SK-N-SH (cell line): ENCODE results near the gene ASB5. TPM values are rescaled to one million over a fixed set of nuclear protein-coding genes. Genes with fewer than 3 reads are reported as not detected.

Experiments used
- CTCF ChIA-PET: fragments of 300-600, 350-600 bp; formaldehyde crosslinking; extraction: SDS; loops from one replicate; lab custom pipeline; 2021; lab: Yijun Ruan, JAX
- POLR2A ChIA-PET: fragments of 350-600 bp; sonication (Branson Sonifier 250); formaldehyde crosslinking; extraction: SDS; loops from one replicate; lab custom pipeline; 2020; ENCODE audit warnings: antibody characterized with exemption, inconsistent platforms; lab: Yijun Ruan, JAX
- DNase-seq: peaks from one replicate; pipeline ENCODE4 v3.0.0; 2012
- H2AFZ ChIP-seq: fragments of 200-600 bp; sonication (generic); 2 replicates; pipeline ENCODE4 v1.8.1; 2016; ENCODE audit warnings: antibody characterized with exemption, mild to moderate bottlenecking, low read depth
- H3F3A ChIP-seq: fragments of 200-600 bp; sonication (generic); replicated peaks from 2 replicates; pipeline ENCODE3; 2016; ENCODE audit warnings: antibody characterized with exemption, mild to moderate bottlenecking; ENCODE audit not compliant: insufficient read depth
- H3K27ac ChIP-seq, 2 experiments: fragments of 200-500 bp in 1 of 2; fragments of 200-600 bp in 1 of 2; sonication (Bioruptor generic) in 1 of 2; sonication (generic), shearing (Covaris generic) in 1 of 2; 2 replicates each; pipeline versions ENCODE4 v1.5.1 to v1.6.1; 2014 to 2016; ENCODE audit warnings: low read depth in 2 of 2, inconsistent platforms in 1 of 2, low read length in 1 of 2, mild to moderate bottlenecking in 1 of 2, mixed read lengths in 1 of 2
- H3K27me3 ChIP-seq: fragments of 200-600 bp; sonication (generic), shearing (Covaris generic); 2 replicates; pipeline ENCODE4 v1.6.1; 2016; ENCODE audit warnings: mixed run types; ENCODE audit not compliant: insufficient read depth
- H3K36me3 ChIP-seq, 2 experiments: fragments of 200-500 bp in 1 of 2; fragments of 200-600 bp in 1 of 2; sonication (Bioruptor generic) in 1 of 2; sonication (generic) in 1 of 2; replicated peaks in 1 of 2; 2 replicates each; pipeline versions ENCODE3 to v1.5.1; 2014 to 2016; ENCODE audit warnings: low read length in 1 of 2, mild to moderate bottlenecking in 1 of 2; ENCODE audit not compliant: insufficient read depth in 2 of 2, control insufficient read depth in 1 of 2
- H3K4me1 ChIP-seq, 2 experiments: fragments of 200-500 bp in 1 of 2; fragments of 200-600 bp in 1 of 2; sonication (Bioruptor generic) in 1 of 2; sonication (generic), shearing (Covaris generic) in 1 of 2; 2 replicates each; pipeline versions ENCODE4 v1.5.1 to v1.6.1; 2014 to 2016; ENCODE audit warnings: low read depth in 1 of 2, low read length in 1 of 2, mixed run types in 1 of 2; ENCODE audit not compliant: insufficient read depth in 2 of 2, control insufficient read depth in 1 of 2
- H3K4me2 ChIP-seq: fragments of 200-600 bp; sonication (generic), shearing (Covaris generic); 2 replicates; pipeline ENCODE4 v1.6.1; 2017; ENCODE audit warnings: mixed run types
- H3K4me3 ChIP-seq, 2 experiments: fragments of 200-500 bp in 1 of 2; fragments of 200-600 bp in 1 of 2; sonication (Bioruptor generic) in 1 of 2; sonication (generic), shearing (Covaris generic) in 1 of 2; 2 replicates each; pipeline versions ENCODE4 v1.5.1 to v1.8.1; 2014 to 2016; ENCODE audit warnings: low read depth in 2 of 2, inconsistent platforms in 1 of 2, low read length in 1 of 2, mild to moderate bottlenecking in 1 of 2, mixed read lengths in 1 of 2, moderate library complexity in 1 of 2
- H3K79me2 ChIP-seq: fragments of 200-600 bp; sonication (generic); 2 replicates; pipeline ENCODE4 v1.8.1; 2017; ENCODE audit warnings: mild to moderate bottlenecking; ENCODE audit not compliant: insufficient read depth
- H3K9ac ChIP-seq: fragments of 200-600 bp; sonication (generic); 2 replicates; pipeline ENCODE4 v1.6.1; 2017; ENCODE audit warnings: mixed run types
- H3K9me2 ChIP-seq: fragments of 200-600 bp; sonication (generic); 2 replicates; pipeline ENCODE4 v1.6.1; 2017; ENCODE audit warnings: mixed run types
- H3K9me3 ChIP-seq: fragments of 200-600 bp; sonication (generic); 2 replicates; pipeline ENCODE4 v1.6.1; 2017; ENCODE audit warnings: mixed run types, mild to moderate bottlenecking, moderate library complexity
- H4K20me1 ChIP-seq: fragments of 200-600 bp; sonication (generic); 2 replicates; pipeline ENCODE4 v1.6.1; 2017; ENCODE audit warnings: mild to moderate bottlenecking, mixed run types; ENCODE audit not compliant: insufficient read depth
- CHD2 ChIP-seq: fragments of 150-350 bp; IDR thresholded peaks from 2 replicates; pipeline ENCODE4 v1.6.1; 2018; ENCODE audit warnings: low read length; ENCODE audit not compliant: partially characterized antibody
- EP300 ChIP-seq, 2 experiments: IDR thresholded peaks; 2 replicates each; pipeline versions ENCODE4 v1.4.0 to v1.6.1; 2012; ENCODE audit warnings: borderline replicate concordance in 1 of 2, low read depth in 1 of 2, low read length in 1 of 2
- EZH2phosphoT487 ChIP-seq: fragments of 200-600 bp; sonication (generic); IDR thresholded peaks from 2 replicates; pipeline ENCODE4 v1.6.1; 2017; ENCODE audit warnings: low read depth, mixed run types, mild to moderate bottlenecking, antibody characterized with exemption, moderate library complexity, borderline replicate concordance
- FOXJ3 ChIP-seq: sonication (generic); formaldehyde crosslinking; IDR thresholded peaks from 2 replicates; pipeline ENCODE4 v1.5.1; 2020; ENCODE audit warnings: mild to moderate bottlenecking, missing genetic modification reagents
- GABPA ChIP-seq: IDR thresholded peaks from 2 replicates; pipeline ENCODE4 v1.4.0; 2012; ENCODE audit warnings: low read depth, mild to moderate bottlenecking
- GATA2 ChIP-seq: sonication (generic); formaldehyde crosslinking; IDR thresholded peaks from 2 replicates; pipeline ENCODE4 v1.5.0; 2020; ENCODE audit warnings: mild to moderate bottlenecking, missing genetic modification reagents
- JUND ChIP-seq: IDR thresholded peaks from 2 replicates; pipeline ENCODE4 v1.4.0; 2012
- MEF2A ChIP-seq: IDR thresholded peaks from 2 replicates; pipeline ENCODE4 v1.4.0; 2012; ENCODE audit warnings: low read depth, borderline replicate concordance
- NFIC ChIP-seq: IDR thresholded peaks from 2 replicates; pipeline ENCODE4 v1.4.0; 2012; ENCODE audit warnings: borderline replicate concordance
- POLR2AphosphoS5 ChIP-seq: IDR thresholded peaks from 2 replicates; pipeline ENCODE4 v1.6.1; 2012; ENCODE audit warnings: low read depth, low read length
- RCOR1 ChIP-seq: fragments of 150-350 bp; IDR thresholded peaks from 2 replicates; pipeline ENCODE4 v1.6.1; 2017; ENCODE audit warnings: antibody characterized with exemption, low read length
- RXRA ChIP-seq: IDR thresholded peaks from 2 replicates; pipeline ENCODE4 v1.4.0; 2012; ENCODE audit warnings: low read depth, mild to moderate bottlenecking, borderline replicate concordance
- SMC3 ChIP-seq: IDR thresholded peaks from 2 replicates; pipeline ENCODE4 v1.6.1; 2012; ENCODE audit warnings: low read depth, low read length, improper control_type of control experiment
- TAF1 ChIP-seq: IDR thresholded peaks from 2 replicates; pipeline ENCODE4 v1.6.1; 2012; ENCODE audit warnings: low read depth, mild to moderate bottlenecking, low read length, moderate library complexity, borderline replicate concordance
- TCF12 ChIP-seq: IDR thresholded peaks from 2 replicates; pipeline ENCODE4 v1.4.0; 2012
- TEAD4 ChIP-seq: IDR thresholded peaks from 2 replicates; pipeline ENCODE4 v1.4.0; 2012; ENCODE audit warnings: mild to moderate bottlenecking, borderline replicate concordance; ENCODE audit not compliant: insufficient read depth
- YY1 ChIP-seq: IDR thresholded peaks from 2 replicates; pipeline ENCODE4 v1.4.0; 2012; ENCODE audit warnings: low read depth, mild to moderate bottlenecking
- WGBS: methylation state at CpG from one replicate; pipeline ENCODE4 v1.1.6; 2017; ENCODE audit warnings: low lambda C conversion rate; 5-methylcytosine and 5-hydroxymethylcytosine counted together
- polyA plus RNA-seq, 3 experiments: library from polyadenylated mRNA; depleted of rRNA; stranded (reverse); fragments of >200 nt; gene quantifications; 2 replicates each; pipeline ENCODE4 v1.2.3, GENCODE V29; 2012
- TF ChIP-seq, protein P1 (sequence below): IDR thresholded peaks from 2 replicates; pipeline ENCODE4; 2012
- TF ChIP-seq, protein P2 (sequence below): IDR thresholded peaks from 2 replicates; pipeline ENCODE4 v1.4.0; 2012; ENCODE audit warnings: low read depth, borderline replicate concordance
- TF ChIP-seq, protein P3 (sequence below): fragments of 150-350 bp; IDR thresholded peaks from 2 replicates; pipeline ENCODE4 v1.6.1; 2016; ENCODE audit warnings: mild to moderate bottlenecking, low read depth, low read length
- TF ChIP-seq, protein P4 (sequence below): IDR thresholded peaks from 2 replicates; pipeline ENCODE4 v1.4.0; 2012; ENCODE audit warnings: low read depth, borderline replicate concordance

The ASB5 gene
- polyA plus RNA-seq, 1 of the 3 experiments (the other 2 are of a cell fraction), result 0.13 TPM

DNA sequence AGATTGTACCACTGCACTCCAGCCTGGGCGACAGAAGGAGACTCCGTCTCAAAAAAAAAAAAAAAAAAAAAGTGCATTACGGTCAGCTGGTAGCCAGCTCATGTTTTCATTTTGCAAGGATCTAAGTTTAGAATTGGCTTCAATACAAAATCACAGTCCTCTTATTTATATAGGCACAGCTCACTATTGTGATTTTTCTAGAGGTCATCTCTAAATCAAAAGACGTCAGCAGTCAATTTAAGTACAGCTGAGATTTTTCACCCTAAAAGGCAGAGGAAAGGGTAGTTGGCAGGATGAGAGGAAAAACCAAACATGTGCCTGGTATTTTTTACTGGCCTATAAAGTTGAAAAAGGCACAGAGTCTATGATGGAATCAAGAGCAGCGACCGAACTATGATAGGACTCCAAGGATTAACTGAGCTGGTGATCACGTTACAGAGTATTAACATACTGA, 30.8 kb downstream of the ASB5 start:
- Histone ChIP-seq H3K36me3 (no peaks in the 10 kb centered on the region), H3K79me2 (no peaks in the 10 kb centered on the region), H3K27me3 (no peaks in the 10 kb centered on the region), H3F3A (no peaks in the 10 kb centered on the region), H3K27ac (peak overlapping the region; percentile 55 to 62; a peak in 2 of 4 replicates), H3K4me3 (no peak overlapping the region), H4K20me1 (no peaks in the 10 kb centered on the region), H3K9ac (no peak overlapping the region), H3K9me3 (no peaks in the 10 kb centered on the region), H2AFZ (no peak overlapping the region), H3K9me2 (no peaks in the 10 kb centered on the region), H3K4me1 (peaks cover 0 to 15% of the 10 kb centered on the region in 2 experiments; a peak in 3 of 4 replicates), H3K4me2 (peak overlapping the region; percentile 25; the same call in 1 of the 2 replicates)
- 43% methylated on average over 7 of the region's 7 CpGs for WGBS
- CTCF ChIA-PET, result interaction anchor here (0.9 kb wide), 2 partner anchors 21 to 88 kb away, joined by 4 read pairs; no protein-coding TSS in a partner anchor
- POLR2A ChIA-PET, result no interaction called here
- DNase-seq, result no peak
- TF ChIP-seq NFIC, result peak; percentile 35; the same call in 1 of the 2 replicates
- TF ChIP-seq YY1, result no peak
- no peak for TF ChIP-seq RCOR1
- TF ChIP-seq FOXJ3 (CRISPR knock-in tag), result no peak
- TF ChIP-seq MEF2A, result peak; percentile 36; the same call in 1 of the 2 replicates
- TF ChIP-seq JUND, result 0 out of 2 replicates have a peak, but pooled peaks have one; percentile 20
- TF ChIP-seq EP300 (IDR thresholded peaks at IDR 0.05; ENCODE audit: borderline replicate concordance in 1 of 2, low read depth in 1 of 2, low read length in 1 of 2), result peak in 1 of 2 experiments; percentile 25; a peak in 1 of 4 replicates
- TF ChIP-seq, protein P1, sequence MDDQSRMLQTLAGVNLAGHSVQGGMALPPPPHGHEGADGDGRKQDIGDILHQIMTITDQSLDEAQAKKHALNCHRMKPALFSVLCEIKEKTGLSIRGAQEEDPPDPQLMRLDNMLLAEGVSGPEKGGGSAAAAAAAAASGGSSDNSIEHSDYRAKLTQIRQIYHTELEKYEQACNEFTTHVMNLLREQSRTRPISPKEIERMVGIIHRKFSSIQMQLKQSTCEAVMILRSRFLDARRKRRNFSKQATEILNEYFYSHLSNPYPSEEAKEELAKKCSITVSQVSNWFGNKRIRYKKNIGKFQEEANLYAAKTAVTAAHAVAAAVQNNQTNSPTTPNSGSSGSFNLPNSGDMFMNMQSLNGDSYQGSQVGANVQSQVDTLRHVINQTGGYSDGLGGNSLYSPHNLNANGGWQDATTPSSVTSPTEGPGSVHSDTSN, result peak; percentile 62
- peak; percentile 39; the same call in 1 of the 2 replicates for TF ChIP-seq TCF12
- no peak for TF ChIP-seq SMC3
- TF ChIP-seq EZH2phosphoT487, result no peak
- TF ChIP-seq, protein P2, sequence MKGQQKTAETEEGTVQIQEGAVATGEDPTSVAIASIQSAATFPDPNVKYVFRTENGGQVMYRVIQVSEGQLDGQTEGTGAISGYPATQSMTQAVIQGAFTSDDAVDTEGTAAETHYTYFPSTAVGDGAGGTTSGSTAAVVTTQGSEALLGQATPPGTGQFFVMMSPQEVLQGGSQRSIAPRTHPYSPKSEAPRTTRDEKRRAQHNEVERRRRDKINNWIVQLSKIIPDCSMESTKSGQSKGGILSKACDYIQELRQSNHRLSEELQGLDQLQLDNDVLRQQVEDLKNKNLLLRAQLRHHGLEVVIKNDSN, result no peak
- TF ChIP-seq, protein P3, sequence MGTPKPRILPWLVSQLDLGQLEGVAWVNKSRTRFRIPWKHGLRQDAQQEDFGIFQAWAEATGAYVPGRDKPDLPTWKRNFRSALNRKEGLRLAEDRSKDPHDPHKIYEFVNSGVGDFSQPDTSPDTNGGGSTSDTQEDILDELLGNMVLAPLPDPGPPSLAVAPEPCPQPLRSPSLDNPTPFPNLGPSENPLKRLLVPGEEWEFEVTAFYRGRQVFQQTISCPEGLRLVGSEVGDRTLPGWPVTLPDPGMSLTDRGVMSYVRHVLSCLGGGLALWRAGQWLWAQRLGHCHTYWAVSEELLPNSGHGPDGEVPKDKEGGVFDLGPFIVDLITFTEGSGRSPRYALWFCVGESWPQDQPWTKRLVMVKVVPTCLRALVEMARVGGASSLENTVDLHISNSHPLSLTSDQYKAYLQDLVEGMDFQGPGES, result no peak

DNA sequence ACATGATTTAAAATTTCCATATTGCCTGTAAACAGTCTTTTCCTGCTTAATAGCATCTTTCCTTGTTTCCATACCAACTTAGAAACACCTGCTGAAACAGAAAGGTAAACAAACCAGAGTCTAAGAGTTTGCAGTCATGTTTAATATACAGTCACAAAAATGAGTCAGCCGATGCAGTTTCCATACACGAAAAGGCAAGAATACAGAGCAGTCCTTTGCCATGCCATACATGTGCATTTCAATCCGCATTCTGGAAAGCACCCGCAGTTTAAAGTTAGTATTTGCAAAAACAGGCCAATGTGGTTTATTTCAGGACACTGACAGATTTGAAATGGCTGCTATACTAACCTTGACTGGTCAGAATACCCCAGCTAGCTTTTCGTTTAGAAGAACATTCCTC, 32.1 kb downstream of the ASB5 start:
- H3F3A ChIP-seq, result no peaks in the 10 kb centered on the region
- no peaks in the 10 kb centered on the region for H3K9me2 ChIP-seq
- 82% methylated on average over 5 of the region's 5 CpGs for WGBS
- no peak overlapping the region for H3K27ac ChIP-seq
- DNase-seq, result no peak
- TF ChIP-seq POLR2AphosphoS5 (no peak), SMC3 (no peak), RXRA (no peak), GATA2 (CRISPR knock-in tag) (no peak), JUND (no peak), TAF1 (no peak), RCOR1 (no peak), TEAD4 (no peak), GABPA (no peak), CHD2 (no peak)
- TF ChIP-seq, protein P4, sequence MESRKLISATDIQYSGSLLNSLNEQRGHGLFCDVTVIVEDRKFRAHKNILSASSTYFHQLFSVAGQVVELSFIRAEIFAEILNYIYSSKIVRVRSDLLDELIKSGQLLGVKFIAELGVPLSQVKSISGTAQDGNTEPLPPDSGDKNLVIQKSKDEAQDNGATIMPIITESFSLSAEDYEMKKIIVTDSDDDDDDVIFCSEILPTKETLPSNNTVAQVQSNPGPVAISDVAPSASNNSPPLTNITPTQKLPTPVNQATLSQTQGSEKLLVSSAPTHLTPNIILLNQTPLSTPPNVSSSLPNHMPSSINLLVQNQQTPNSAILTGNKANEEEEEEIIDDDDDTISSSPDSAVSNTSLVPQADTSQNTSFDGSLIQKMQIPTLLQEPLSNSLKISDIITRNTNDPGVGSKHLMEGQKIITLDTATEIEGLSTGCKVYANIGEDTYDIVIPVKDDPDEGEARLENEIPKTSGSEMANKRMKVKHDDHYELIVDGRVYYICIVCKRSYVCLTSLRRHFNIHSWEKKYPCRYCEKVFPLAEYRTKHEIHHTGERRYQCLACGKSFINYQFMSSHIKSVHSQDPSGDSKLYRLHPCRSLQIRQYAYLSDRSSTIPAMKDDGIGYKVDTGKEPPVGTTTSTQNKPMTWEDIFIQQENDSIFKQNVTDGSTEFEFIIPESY, result no peak
- TF ChIP-seq, protein P2, result no peak
- H3K79me2 ChIP-seq, result no peaks in the 10 kb centered on the region
- ChIA-PET POLR2A (no interaction called here), CTCF (no interaction called here)
- peaks cover 0 to 15% of the 10 kb centered on the region in 2 experiments; a peak in 3 of 4 replicates for H3K4me1 ChIP-seq
- H3K4me3 ChIP-seq, result no peak overlapping the region
- H3K9ac ChIP-seq, result no peak overlapping the region
- no peaks in the 10 kb centered on the region for H4K20me1 ChIP-seq
- H2AFZ ChIP-seq, result no peak overlapping the region
- no peaks in the 10 kb centered on the region for H3K27me3 ChIP-seq
- H3K9me3 ChIP-seq, result no peaks in the 10 kb centered on the region
- H3K4me2 ChIP-seq, result no peak overlapping the region
- H3K36me3 ChIP-seq, result no peaks in the 10 kb centered on the region
